B cell (primary cell): ENCODE results near the gene IL19. TPM values are rescaled to one million over a fixed set of nuclear protein-coding genes. Genes with fewer than 3 reads are reported as not detected.

Experiments
- ATAC-seq: fragments of 200-7000 bp; cut with Tn5 transposase; one replicate; pipeline ENCODE4 v1.10.0; 2021; ENCODE audit warnings: low read depth, mild to moderate bottlenecking, moderate number of reproducible peaks, moderate library complexity
- CTCF ChIA-PET: fragments of 350-600 bp; sonication (Branson Sonifier 250); formaldehyde crosslinking; loops from one replicate; lab custom pipeline; 2021; ENCODE audit warnings: antibody characterized with exemption, inconsistent platforms; lab: Charles Lee
- POLR2A ChIA-PET: fragments of 350-600 bp; sonication (Branson Sonifier 250); formaldehyde crosslinking; loops from one replicate; lab custom pipeline; 2021; ENCODE audit warnings: antibody characterized with exemption; lab: Charles Lee
- DNase-seq: peaks from one replicate; pipeline ENCODE4 v3.0.0; 2013
- H2AFZ ChIP-seq: 2 replicates; pipeline ENCODE4 v1.6.1; 2012; ENCODE audit warnings: mild to moderate bottlenecking, low read depth, low read length; ENCODE audit not compliant: insufficient read depth, poor library complexity, severe bottlenecking
- H3K27ac ChIP-seq, 2 donors: 1 replicate in 1 of 2; 2 replicates in 1 of 2; pipeline ENCODE4 v1.5.1; 2012 to 2013; ENCODE audit warnings: low read length in 2 of 2, mild to moderate bottlenecking in 2 of 2, moderate library complexity in 1 of 2
- H3K27me3 ChIP-seq, 4 experiments: fragments of 200-600 bp in 1 of 4; sonication (generic) in 1 of 4; replicated peaks in 1 of 4; 1 replicate in 2 of 4; 2 replicates in 2 of 4; pipeline versions ENCODE4 v1.6.1 to v1.7.0; 2013 to 2016; ENCODE audit warnings: low read length in 3 of 4, mild to moderate bottlenecking in 2 of 4, mixed read lengths in 1 of 4, moderate library complexity in 1 of 4; ENCODE audit not compliant: insufficient read depth in 4 of 4, control insufficient read depth in 3 of 4; ENCODE audit errors: control extremely low read depth in 1 of 4
- H3K36me3 ChIP-seq, 2 experiments: replicated peaks in 1 of 2; 1 replicate in 1 of 2; 2 replicates in 1 of 2; pipeline versions ENCODE4 v1.6.1 to v1.7.1; 2013; ENCODE audit warnings: low read length in 1 of 2; ENCODE audit not compliant: insufficient read depth in 2 of 2, control insufficient read depth in 1 of 2; ENCODE audit errors: control extremely low read depth in 1 of 2, extremely low read depth in 1 of 2
- H3K4me1 ChIP-seq, 2 donors: fragments of 200-600 bp in 1 of 2; sonication (generic) in 1 of 2; 1 replicate in 1 of 2; 2 replicates in 1 of 2; pipeline versions ENCODE4 v1.5.1 to v1.6.1; 2013 to 2017; ENCODE audit warnings: low read length in 2 of 2; ENCODE audit not compliant: control insufficient read depth in 2 of 2, insufficient read depth in 2 of 2
- H3K4me2 ChIP-seq: replicated peaks from 2 replicates; pipeline ENCODE3; 2012; ENCODE audit warnings: mild to moderate bottlenecking, low read depth, low read length; ENCODE audit not compliant: poor library complexity, severe bottlenecking
- H3K4me3 ChIP-seq, 5 experiments: fragments of 200-600 bp in 1 of 5; sonication (generic) in 1 of 5; 1 replicate in 3 of 5; 2 replicates in 2 of 5; pipeline versions ENCODE4 v1.5.1 to v1.7.0; 2011 to 2016; ENCODE audit warnings: low read length in 4 of 5, mild to moderate bottlenecking in 4 of 5, low read depth in 2 of 5, control low read depth in 1 of 5, moderate library complexity in 1 of 5; ENCODE audit not compliant: insufficient read depth in 1 of 5; ENCODE audit errors: control extremely low read depth in 1 of 5, extremely low read depth in 1 of 5
- H3K79me2 ChIP-seq: fragments of 200-600 bp; sonication (generic); one replicate; pipeline ENCODE4 v1.6.0; 2016; ENCODE audit warnings: low read length; ENCODE audit not compliant: control insufficient read depth, insufficient read depth
- H3K9ac ChIP-seq: fragments of 200-600 bp; sonication (generic); 2 replicates; pipeline ENCODE4 v1.6.1; 2017; ENCODE audit warnings: mild to moderate bottlenecking, low read length, moderate library complexity
- H3K9me3 ChIP-seq, 3 donors: one replicate each; pipeline versions ENCODE4 v1.6.1 to v1.7.1; 2013; ENCODE audit warnings: low read length in 2 of 3; ENCODE audit not compliant: control insufficient read depth in 2 of 3, insufficient read depth in 1 of 3; ENCODE audit errors: control extremely low read depth in 1 of 3
- H4K20me1 ChIP-seq: 2 replicates; pipeline ENCODE4 v1.6.0; 2012; ENCODE audit warnings: mild to moderate bottlenecking, low read length; ENCODE audit not compliant: insufficient read depth, control insufficient read depth, poor library complexity, severe bottlenecking
- H3K27ac Mint-ChIP-seq: one replicate; pipeline ENCODE4 v1.8.0; 2021; ENCODE audit warnings: mixed read lengths
- H3K27me3 Mint-ChIP-seq: one replicate; pipeline ENCODE4 v1.8.0; 2021; ENCODE audit warnings: mixed read lengths
- H3K4me1 Mint-ChIP-seq: one replicate; pipeline ENCODE4 v1.8.0; 2021; ENCODE audit warnings: mixed read lengths
- H3K4me3 Mint-ChIP-seq: one replicate; pipeline ENCODE4 v1.8.0; 2021; ENCODE audit warnings: mixed read lengths
- H3K9me3 Mint-ChIP-seq: one replicate; pipeline ENCODE4 v1.8.0; 2022; ENCODE audit warnings: mixed read lengths; ENCODE audit not compliant: insufficient read depth
- EZH2 ChIP-seq: IDR thresholded peaks from 2 replicates; pipeline ENCODE4 v1.6.1; 2012; ENCODE audit warnings: borderline replicate concordance, low read depth, mild to moderate bottlenecking, moderate library complexity, low read length; ENCODE audit not compliant: insufficient read depth, poor library complexity, severe bottlenecking
- WGBS: methylation state at CpG from one replicate; pipeline ENCODE4 v1.1.5; 2013; ENCODE audit warnings: missing lambda C conversion rate; ENCODE audit not compliant: insufficient coverage; 5-methylcytosine and 5-hydroxymethylcytosine counted together
- intact Hi-C: fragments of 100-400 bp; cut with micrococcal nuclease; formaldehyde crosslinking; loops from one replicate; pipeline ENCODE4 v1.10.0; 2022
- polyA plus RNA-seq: library from polyadenylated mRNA; depleted of rRNA; stranded (reverse); fragments of >200 nt; gene quantifications from 2 replicates; pipeline ENCODE4 v1.2.3, GENCODE V29; 2012
- total RNA-seq, 2 donors: library from RNA; stranded (reverse); fragments of 120-200 nt in 1 of 2; gene quantifications; 1 replicate in 1 of 2; 2 replicates in 1 of 2; pipeline versions ENCODE4 v1.2.3 to v1.2.4, GENCODE V29; 2013 to 2022
- TF ChIP-seq, protein P1 (sequence below): fragments of 200-600 bp; IDR thresholded peaks from one replicate; pipeline ENCODE4 v1.8.0; 2022; ENCODE audit warnings: antibody characterized with exemption, mild to moderate bottlenecking

IL19 gene
- total and polyA plus RNA-seq, 2 donors (not counting 1 experiment from before 2014, with no cell fraction given), result 0.27 TPM; not detected in 1

DNA sequence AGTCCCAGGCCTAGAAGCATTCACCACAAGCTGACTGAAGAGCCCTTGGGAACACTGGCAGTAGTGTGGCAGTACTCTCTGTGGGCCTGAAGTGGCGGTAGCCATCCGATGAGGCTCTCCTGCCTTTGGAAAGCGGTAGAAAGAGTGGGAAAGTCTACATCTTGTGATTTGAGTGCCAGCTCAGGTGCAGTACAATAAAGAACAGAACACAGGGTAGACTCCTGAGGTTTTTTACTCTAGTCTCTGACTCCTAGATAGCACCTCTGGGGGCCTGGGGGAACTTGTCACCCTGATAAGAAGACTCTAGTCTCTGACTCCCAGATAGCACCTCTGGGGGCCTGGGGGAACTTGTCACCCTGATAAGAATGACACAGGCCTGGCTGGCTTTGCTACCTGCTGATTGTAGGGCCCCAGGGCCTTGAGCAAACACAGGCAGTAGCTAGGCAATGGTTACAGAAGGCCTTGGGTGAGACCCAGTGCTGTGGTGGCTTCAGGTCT, 76.8 kb downstream of the IL19 start:
- intact Hi-C loops, result no loop called here
- no peak overlapping the region for H3K4me2 ChIP-seq
- Mint-ChIP-seq H3K27ac (no peak overlapping the region), H3K4me3 (no peak overlapping the region), H3K9me3 (no peaks in the 10 kb centered on the region), H3K27me3 (peaks cover 21% of the 10 kb centered on the region), H3K4me1 (no peaks in the 10 kb centered on the region)
- ATAC-seq, result no peak
- POLR2A ChIA-PET, result no interaction called here
- no peak overlapping the region for H2AFZ ChIP-seq
- H3K9me3 ChIP-seq, result no peaks in the 10 kb centered on the region
- no peaks in the 10 kb centered on the region for H4K20me1 ChIP-seq
- H3K27ac ChIP-seq, result no peak overlapping the region
- no peak for TF ChIP-seq EZH2
- TF ChIP-seq, protein P1, sequence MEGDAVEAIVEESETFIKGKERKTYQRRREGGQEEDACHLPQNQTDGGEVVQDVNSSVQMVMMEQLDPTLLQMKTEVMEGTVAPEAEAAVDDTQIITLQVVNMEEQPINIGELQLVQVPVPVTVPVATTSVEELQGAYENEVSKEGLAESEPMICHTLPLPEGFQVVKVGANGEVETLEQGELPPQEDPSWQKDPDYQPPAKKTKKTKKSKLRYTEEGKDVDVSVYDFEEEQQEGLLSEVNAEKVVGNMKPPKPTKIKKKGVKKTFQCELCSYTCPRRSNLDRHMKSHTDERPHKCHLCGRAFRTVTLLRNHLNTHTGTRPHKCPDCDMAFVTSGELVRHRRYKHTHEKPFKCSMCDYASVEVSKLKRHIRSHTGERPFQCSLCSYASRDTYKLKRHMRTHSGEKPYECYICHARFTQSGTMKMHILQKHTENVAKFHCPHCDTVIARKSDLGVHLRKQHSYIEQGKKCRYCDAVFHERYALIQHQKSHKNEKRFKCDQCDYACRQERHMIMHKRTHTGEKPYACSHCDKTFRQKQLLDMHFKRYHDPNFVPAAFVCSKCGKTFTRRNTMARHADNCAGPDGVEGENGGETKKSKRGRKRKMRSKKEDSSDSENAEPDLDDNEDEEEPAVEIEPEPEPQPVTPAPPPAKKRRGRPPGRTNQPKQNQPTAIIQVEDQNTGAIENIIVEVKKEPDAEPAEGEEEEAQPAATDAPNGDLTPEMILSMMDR, result no peak
- DNase-seq, result no peak
- CTCF ChIA-PET, result interaction anchor here (1.0 to 2.2 kb wide), 6 partner anchors 9 to 196 kb away, joined by 3 to 7 read pairs (median 3); no protein-coding TSS in a partner anchor
- WGBS, result 100% methylated on average over 3 of the region's 3 CpGs
- no peaks in the 10 kb centered on the region for H3K36me3 ChIP-seq
- H3K9ac ChIP-seq, result no peak overlapping the region
- no peaks in the 10 kb centered on the region for H3K4me1 ChIP-seq
- H3K79me2 ChIP-seq, result no peaks in the 10 kb centered on the region
- no peak overlapping the region for H3K4me3 ChIP-seq
- no peaks in the 10 kb centered on the region for H3K27me3 ChIP-seq

DNA sequence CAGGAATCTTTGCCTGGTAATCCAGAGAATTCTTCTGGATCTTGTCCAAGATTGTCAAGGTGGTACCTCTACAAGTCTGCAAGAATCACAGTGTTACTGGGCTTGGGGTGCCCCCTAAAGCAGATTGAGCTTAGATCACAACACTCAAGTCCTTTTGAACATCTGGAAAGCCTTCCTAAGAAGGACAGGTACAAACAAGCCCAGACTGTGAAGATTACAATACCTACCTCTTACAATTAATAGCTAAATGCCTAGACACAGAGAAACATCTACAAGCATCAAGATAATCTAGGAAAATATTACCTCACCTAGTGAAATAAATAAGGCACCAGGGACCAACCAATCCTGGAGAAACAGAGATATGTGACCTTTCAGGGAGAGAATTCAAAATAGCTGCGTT, 77.4 kb downstream of the IL19 start:
- no peaks in the 10 kb centered on the region for H4K20me1 ChIP-seq
- DNase-seq, result no peak
- no peaks in the 10 kb centered on the region for H3K79me2 ChIP-seq
- H2AFZ ChIP-seq, result no peak overlapping the region
- Mint-ChIP-seq H3K4me1 (no peaks in the 10 kb centered on the region), H3K9me3 (no peaks in the 10 kb centered on the region), H3K27ac (no peak overlapping the region), H3K27me3 (peaks cover 21% of the 10 kb centered on the region), H3K4me3 (no peak overlapping the region)
- TF ChIP-seq, protein P1, result no peak
- TF ChIP-seq EZH2, result no peak
- H3K4me3 ChIP-seq, result no peak overlapping the region
- no peak overlapping the region for H3K27ac ChIP-seq
- no peaks in the 10 kb centered on the region for H3K9me3 ChIP-seq
- intact Hi-C loops, result no loop called here
- CTCF ChIA-PET, result interaction anchor here (1.0 to 2.2 kb wide), 6 partner anchors 8 to 195 kb away, joined by 3 to 7 read pairs (median 3); no protein-coding TSS in a partner anchor
- POLR2A ChIA-PET, result no interaction called here
- H3K4me1 ChIP-seq, result no peaks in the 10 kb centered on the region
- WGBS, result no CpG with 5 or more reads among the region's 1 CpG
- H3K36me3 ChIP-seq, result no peaks in the 10 kb centered on the region
- H3K4me2 ChIP-seq, result no peak overlapping the region
- H3K27me3 ChIP-seq, result no peaks in the 10 kb centered on the region
- H3K9ac ChIP-seq, result no peak overlapping the region
- ATAC-seq, result no peak
